Pancreas (tissue), 10 donors: ENCODE data around the gene ATP9B. TPM values are rescaled to one million over a fixed set of nuclear protein-coding genes. Genes with fewer than 3 reads are reported as not detected.

Experiments
- ATAC-seq, 4 donors: fragments of 200-7000 bp; cut with Tn5 transposase; one replicate each; pipeline versions ENCODE4 v1.8.0 to v1.9.1; 2020; ENCODE audit warnings: mild to moderate bottlenecking in 4 of 4, moderate library complexity in 4 of 4
- DNase-seq, 6 donors: peaks; one replicate each; pipeline ENCODE4 v3.0.0-alpha.2; 2020
- FAIRE-seq: peaks from 2 replicates; lab custom pipeline; 2012; peaks lifted over from hg19 to GRCh38; lab: Jason Lieb, UNC
- H3K27ac ChIP-seq, 4 donors: fragments of 200-600 bp; sonication (generic); 1 replicate in 3 of 4; 2 replicates in 1 of 4; pipeline versions ENCODE4 v1.5.0 to v1.8.0; 2020
- H3K27me3 ChIP-seq, 4 donors: fragments of 200-600 bp; one replicate each; pipeline ENCODE4 v1.8.0; 2021
- H3K36me3 ChIP-seq, 3 donors: fragments of 200-600 bp; sonication (generic) in 1 of 3; one replicate each; pipeline versions ENCODE4 v1.5.0 to v1.8.0; 2020 to 2021
- H3K4me1 ChIP-seq, 3 donors: fragments of 200-600 bp; one replicate each; pipeline ENCODE4 v1.8.0; 2021
- H3K4me3 ChIP-seq, 4 donors: fragments of 200-600 bp; sonication (generic) in 2 of 4; one replicate each; pipeline versions ENCODE4 v1.5.0 to v1.8.0; 2020 to 2021
- H3K9me3 ChIP-seq, 4 donors: fragments of 200-600 bp; one replicate each; pipeline ENCODE4 v1.8.0; 2021
- WGBS, 2 donors: extraction: QIAGEN DNeasy Blood & Tissue Kit; methylation state at CpG; one replicate each; pipeline ENCODE4 v1.1.7; 2013; 5-methylcytosine and 5-hydroxymethylcytosine counted together
- intact Hi-C, 3 donors: fragments of 100-400 bp; cut with DNase I; formaldehyde crosslinking; loops; one replicate each; pipeline versions ENCODE4 v1.11.1 to v1.14.2; 2022
- polyA plus RNA-seq, 2 donors: library from polyadenylated mRNA; stranded (reverse); fragments of 200-250 nt; gene quantifications; one replicate each; pipeline ENCODE4 v1.2.3, GENCODE V29; 2013
- total RNA-seq, 6 donors: library from RNA; stranded (reverse); fragmentation: NEBNext Ultra II Directional in 4 of 6; extraction: Animal tissue kit (Norgen Biotek cat#: 25700) in 4 of 6; gene quantifications; one replicate each; pipeline versions ENCODE4 v1.2.1 to v1.2.4, GENCODE V29; 2021 to 2023
- TF ChIP-seq, protein P1 (sequence below), 4 donors: fragments of 200-600 bp; sonication (generic) in 3 of 4; IDR thresholded peaks; one replicate each; pipeline versions ENCODE4 v1.5.0 to v1.8.0; 2021; ENCODE audit warnings: antibody characterized with exemption in 4 of 4
- donor health status: healthy with polysubstance abuse.
- donor health status: DM: no; HTN: no; CAD: no; lungs with moderate emphysema.
- donor health status: DM: no; HTN: no; CAD: no.
- donor health status: control.
- donor health status: control.
- donor health status: Bipolar disorder and iron deficiency.
- donor health status: DM: yes; HTN: yes; CAD: no.
- donor health status: DM: no; HTN: no; CAD: no.
- donor health status: DM: no; HTN: no; CAD: no.
- donor health status: DM: yes; HTN: yes; CAD: no.

Gene ATP9B
- total and polyA plus RNA-seq, 8 donors: 10.2 to 19.0 (median 15.5) TPM

DNA sequence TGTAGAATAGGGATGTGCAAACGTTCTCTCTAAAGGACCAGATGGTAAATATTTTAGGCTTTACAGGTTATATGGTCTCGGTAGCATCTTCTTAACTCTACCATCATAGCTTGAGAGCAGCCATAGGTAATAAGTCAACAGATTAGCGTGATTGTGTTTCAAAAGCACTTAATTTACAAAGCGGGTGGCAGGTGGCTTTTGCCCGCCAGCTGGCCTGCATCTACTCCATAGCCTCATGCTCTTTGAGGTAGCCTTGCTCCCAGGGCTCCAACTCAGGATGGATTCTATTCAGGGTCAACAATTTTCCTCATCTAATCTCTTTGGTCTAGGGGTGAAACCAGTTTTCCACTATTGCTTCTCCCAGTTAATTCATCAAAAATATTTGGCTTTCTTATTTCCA, 5.0 kb upstream of the ATP9B start:
- 78 to 80% methylated on average over 5 of the region's 5 CpGs for WGBS, 2 donors
- DNase-seq (no peak), FAIRE-seq (no peak), ATAC-seq (no peak)
- no peaks in the 10 kb centered on the region for H3K36me3 ChIP-seq
- no peak overlapping the region for H3K27ac ChIP-seq
- intact Hi-C loops: no loop called here
- no peak overlapping the region for H3K4me3 ChIP-seq
- TF ChIP-seq, protein P1, sequence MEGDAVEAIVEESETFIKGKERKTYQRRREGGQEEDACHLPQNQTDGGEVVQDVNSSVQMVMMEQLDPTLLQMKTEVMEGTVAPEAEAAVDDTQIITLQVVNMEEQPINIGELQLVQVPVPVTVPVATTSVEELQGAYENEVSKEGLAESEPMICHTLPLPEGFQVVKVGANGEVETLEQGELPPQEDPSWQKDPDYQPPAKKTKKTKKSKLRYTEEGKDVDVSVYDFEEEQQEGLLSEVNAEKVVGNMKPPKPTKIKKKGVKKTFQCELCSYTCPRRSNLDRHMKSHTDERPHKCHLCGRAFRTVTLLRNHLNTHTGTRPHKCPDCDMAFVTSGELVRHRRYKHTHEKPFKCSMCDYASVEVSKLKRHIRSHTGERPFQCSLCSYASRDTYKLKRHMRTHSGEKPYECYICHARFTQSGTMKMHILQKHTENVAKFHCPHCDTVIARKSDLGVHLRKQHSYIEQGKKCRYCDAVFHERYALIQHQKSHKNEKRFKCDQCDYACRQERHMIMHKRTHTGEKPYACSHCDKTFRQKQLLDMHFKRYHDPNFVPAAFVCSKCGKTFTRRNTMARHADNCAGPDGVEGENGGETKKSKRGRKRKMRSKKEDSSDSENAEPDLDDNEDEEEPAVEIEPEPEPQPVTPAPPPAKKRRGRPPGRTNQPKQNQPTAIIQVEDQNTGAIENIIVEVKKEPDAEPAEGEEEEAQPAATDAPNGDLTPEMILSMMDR (IDR thresholded peaks at IDR 0.05): no peak
- H3K4me1 ChIP-seq: no peaks in the 10 kb centered on the region
- H3K27me3 ChIP-seq: no peaks in the 10 kb centered on the region
- H3K9me3 ChIP-seq: no peaks in the 10 kb centered on the region

DNA sequence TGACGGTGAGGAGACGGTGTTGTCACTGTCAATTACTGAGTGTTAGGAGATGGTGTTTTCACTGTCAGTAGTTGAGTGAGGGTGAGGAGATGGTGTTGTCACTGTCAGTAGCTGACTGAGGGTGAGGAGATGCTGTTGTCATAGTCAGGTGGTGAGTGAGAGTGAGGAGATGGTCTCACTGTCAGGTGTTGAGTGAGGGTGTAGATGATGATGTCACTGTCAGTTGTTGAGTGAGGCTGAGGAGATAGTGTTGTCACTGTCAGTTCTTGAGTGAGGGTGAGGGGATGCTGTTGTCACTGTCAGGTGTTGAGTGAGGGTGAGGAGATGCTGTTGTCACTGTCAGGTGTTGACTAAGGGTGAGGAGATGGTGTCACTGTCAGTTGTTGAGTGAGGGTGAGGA, 3.4 kb upstream of the ATP9B start:
- Histone ChIP-seq H3K4me3 (no peak overlapping the region), H3K27me3 (no peaks in the 10 kb centered on the region), H3K9me3 (no peaks in the 10 kb centered on the region), H3K36me3 (no peaks in the 10 kb centered on the region), H3K4me1 (peaks cover 0 to 8% (median 5%) of the 10 kb centered on the region in 3 donors), H3K27ac (no peak overlapping the region)
- 81 to 97% methylated on average over 2 of the region's 2 CpGs for WGBS, 2 donors
- no peak for ATAC-seq
- TF ChIP-seq, protein P1 (IDR thresholded peaks at IDR 0.05): no peak
- no peak for DNase-seq
- intact Hi-C loops: no loop called here
- no peak for FAIRE-seq

DNA sequence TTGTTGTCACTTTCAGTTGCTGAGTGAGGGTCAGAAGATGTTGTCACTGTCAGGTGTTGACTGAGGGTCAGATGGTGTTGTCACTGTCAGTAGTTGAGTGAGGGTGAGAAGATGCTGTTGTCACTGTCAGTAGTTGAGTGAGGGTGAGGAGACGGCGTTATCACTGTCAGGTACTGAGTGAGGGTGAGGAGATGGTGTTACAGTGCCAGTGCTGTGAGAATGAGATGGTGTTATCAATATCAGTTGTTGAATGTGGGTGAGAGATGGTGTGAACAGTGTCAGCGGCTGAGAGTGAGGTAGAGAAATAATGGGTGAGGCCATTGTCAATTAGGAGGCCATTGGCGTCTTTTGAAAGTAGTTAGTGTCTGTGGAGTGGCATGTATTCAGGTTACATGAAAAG, 1.6 kb upstream of the ATP9B start:
- DNase-seq: no peak
- ATAC-seq: no peak
- FAIRE-seq: no peak
- TF ChIP-seq, protein P1 (IDR thresholded peaks at IDR 0.05): no peak
- Histone ChIP-seq H3K27ac (no peak overlapping the region), H3K4me1 (peaks cover 0 to 13% (median 11%) of the 10 kb centered on the region in 3 donors), H3K36me3 (no peaks in the 10 kb centered on the region), H3K27me3 (no peaks in the 10 kb centered on the region), H3K9me3 (no peaks in the 10 kb centered on the region), H3K4me3 (no peak overlapping the region)
- 90 to 99% methylated on average over 4 of the region's 4 CpGs for WGBS, 2 donors
- intact Hi-C loops: no loop called here

DNA sequence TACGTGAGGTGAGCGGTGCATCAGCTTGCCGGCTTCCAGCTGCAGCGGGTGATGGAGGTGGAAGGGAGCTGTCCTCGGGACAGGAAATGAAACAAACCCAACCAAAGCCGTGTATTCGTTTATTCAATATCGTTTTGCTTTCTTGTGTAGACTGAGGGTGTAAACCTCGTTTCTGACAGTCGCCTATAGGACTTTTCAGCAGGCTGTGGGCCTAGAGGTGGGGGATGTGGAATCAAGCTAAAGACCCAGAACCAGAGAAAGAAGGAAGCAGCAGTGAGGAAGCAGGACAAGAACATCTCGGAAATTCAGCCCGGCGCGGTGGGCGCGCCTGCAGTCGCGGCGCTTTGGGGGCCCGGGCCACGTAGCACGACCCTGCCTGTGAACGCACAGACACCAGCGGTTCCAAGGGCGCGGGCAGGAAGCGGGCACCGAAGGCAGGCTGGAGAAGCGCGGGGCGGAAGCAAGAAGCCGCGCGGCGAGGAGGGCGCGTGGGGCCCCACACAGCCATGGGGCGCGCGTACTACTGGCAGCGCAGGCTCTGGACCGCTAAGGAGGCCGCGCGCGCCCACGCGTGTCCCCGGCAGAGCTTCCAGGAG, 755 bp upstream of the ATP9B start:
- no peaks in the 10 kb centered on the region for H3K36me3 ChIP-seq
- TF ChIP-seq, protein P1 (IDR thresholded peaks at IDR 0.05): no peak
- 15 to 22% methylated on average over 49 of the region's 49 CpGs for WGBS, 2 donors
- DNase-seq (no peak), ATAC-seq (peak in 2 of 4 donors; percentile 38 to 56), FAIRE-seq (no peak)
- peak overlapping the region; percentile 85 to 90 (median 87) for H3K27ac ChIP-seq
- peak overlapping the region; percentile 35 to 100 (median 97) for H3K4me3 ChIP-seq
- H3K27me3 ChIP-seq: no peaks in the 10 kb centered on the region
- H3K9me3 ChIP-seq: no peaks in the 10 kb centered on the region
- intact Hi-C loops: no loop called here
- H3K4me1 ChIP-seq: peaks cover 0 to 13% (median 11%) of the 10 kb centered on the region in 3 donors

DNA sequence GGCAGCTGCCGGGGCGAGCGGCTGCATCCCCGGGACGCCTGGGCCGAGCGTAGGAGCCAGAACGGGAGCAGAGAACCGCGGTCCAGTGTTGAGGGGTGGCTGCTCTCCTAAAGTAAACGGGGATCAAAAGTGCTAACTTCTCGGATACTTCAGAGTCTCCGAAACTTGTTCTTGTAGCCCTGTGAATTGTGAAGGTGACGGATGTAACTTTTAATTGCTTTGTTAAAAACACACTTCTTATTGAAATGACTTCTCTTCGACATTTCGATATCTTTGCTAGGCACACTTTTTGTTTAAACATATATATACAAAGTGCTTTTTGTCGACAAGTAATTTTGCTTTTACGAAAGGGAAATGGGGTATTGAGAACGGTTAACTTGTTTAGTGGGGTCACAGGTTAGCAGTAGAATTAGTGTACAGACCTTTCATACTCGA, 540 bp downstream of the ATP9B start:
- FAIRE-seq: no peak
- DNase-seq: no peak
- no peaks in the 10 kb centered on the region for H3K27me3 ChIP-seq
- no peaks in the 10 kb centered on the region for H3K9me3 ChIP-seq
- peaks cover 0 to 13% (median 11%) of the 10 kb centered on the region in 3 donors for H3K4me1 ChIP-seq
- peak overlapping the region; percentile 85 to 90 (median 87) for H3K27ac ChIP-seq
- TF ChIP-seq, protein P1 (IDR thresholded peaks at IDR 0.05): no peak
- peak; percentile 30 to 59 (median 46) for ATAC-seq
- intact Hi-C loops: no loop called here
- 0% methylated on average over 20 of the region's 20 CpGs for WGBS, 2 donors
- H3K4me3 ChIP-seq: peak overlapping the region; percentile 94 to 100 (median 97)
- H3K36me3 ChIP-seq: no peaks in the 10 kb centered on the region
